Neural progenitor cell (in vitro differentiated cells): Measurements from ENCODE around the gene STRN3. TPM values are rescaled to one million over a fixed set of nuclear protein-coding genes. Genes with fewer than 3 reads are reported as not detected.

Experiments
- DNase-seq: peaks from one replicate; pipeline ENCODE4 v3.0.0-alpha.2; 2016; ENCODE audit warnings: low spot score
- H2AFZ ChIP-seq: fragments of 200-600 bp; sonication (generic); replicated peaks from 2 replicates; pipeline ENCODE4 v1.6.1; 2016; ENCODE audit warnings: antibody characterized with exemption
- H3F3A ChIP-seq: fragments of 200-600 bp; sonication (generic); 2 replicates; pipeline ENCODE4 v1.6.1; 2016; ENCODE audit warnings: antibody characterized with exemption, low read depth
- H3K27ac ChIP-seq: fragments of 200-600 bp; sonication (generic); 2 replicates; pipeline ENCODE4 v1.5.1; 2016; ENCODE audit warnings: mild to moderate bottlenecking
- H3K27me3 ChIP-seq: fragments of 200-600 bp; sonication (generic); 2 replicates; pipeline ENCODE4 v1.6.1; 2016; ENCODE audit warnings: mild to moderate bottlenecking, moderate library complexity
- H3K36me3 ChIP-seq: fragments of 200-600 bp; sonication (generic); 2 replicates; pipeline ENCODE4 v1.5.1; 2016
- H3K4me1 ChIP-seq: fragments of 200-600 bp; sonication (generic); 2 replicates; pipeline ENCODE4 v1.6.1; 2016; ENCODE audit warnings: mixed run types
- H3K4me2 ChIP-seq: fragments of 200-600 bp; sonication (generic); 2 replicates; pipeline ENCODE4 v1.6.1; 2016
- H3K4me3 ChIP-seq: fragments of 200-600 bp; sonication (generic); 2 replicates; pipeline ENCODE4 v1.5.1; 2016
- H3K79me2 ChIP-seq: fragments of 200-600 bp; sonication (generic); 2 replicates; pipeline ENCODE4 v1.6.1; 2016; ENCODE audit warnings: low read depth
- H3K9ac ChIP-seq: fragments of 200-600 bp; sonication (generic); 2 replicates; pipeline ENCODE4 v1.6.1; 2016
- H3K9me3 ChIP-seq: fragments of 200-600 bp; sonication (generic); 2 replicates; pipeline ENCODE4 v1.5.1; 2016; ENCODE audit warnings: low read depth
- H4K20me1 ChIP-seq: fragments of 200-600 bp; sonication (generic); 2 replicates; pipeline ENCODE4 v1.6.1; 2016; ENCODE audit warnings: low read depth
- H3K27ac Mint-ChIP-seq: 3 replicates; pipeline ENCODE4 v1.8.0; 2021; ENCODE audit warnings: mixed read lengths
- H3K27me3 Mint-ChIP-seq: 2 replicates; pipeline ENCODE4 v1.8.0; 2022; ENCODE audit warnings: low read depth, mild to moderate bottlenecking, inconsistent platforms, moderate library complexity, mixed read lengths; ENCODE audit not compliant: insufficient read depth
- H3K36me3 Mint-ChIP-seq: 3 replicates; pipeline ENCODE4 v1.8.0; 2021; ENCODE audit warnings: mixed read lengths
- H3K4me1 Mint-ChIP-seq: 3 replicates; pipeline ENCODE4 v1.8.0; 2021; ENCODE audit warnings: mixed read lengths
- H3K4me3 Mint-ChIP-seq: 3 replicates; pipeline ENCODE4 v1.8.0; 2021; ENCODE audit warnings: mild to moderate bottlenecking, moderate library complexity, mixed read lengths
- H3K9me3 Mint-ChIP-seq: 3 replicates; pipeline ENCODE4 v1.8.0; 2020; ENCODE audit warnings: mixed read lengths
- CTCF ChIP-seq: fragments of 200-600 bp; sonication (generic); IDR thresholded peaks from 2 replicates; pipeline ENCODE4 v1.5.1; 2017; ENCODE audit warnings: antibody characterized with exemption, mild to moderate bottlenecking
- EZH2 ChIP-seq: fragments of 200-600 bp; sonication (generic); IDR thresholded peaks from 2 replicates; pipeline ENCODE4 v1.6.1; 2017; ENCODE audit warnings: antibody characterized with exemption, mild to moderate bottlenecking, moderate library complexity
- EZH2phosphoT487 ChIP-seq: fragments of 200-600 bp; sonication (generic); IDR thresholded peaks from 2 replicates; pipeline ENCODE4 v1.6.1; 2017; ENCODE audit warnings: antibody characterized with exemption
- total RNA-seq: library from RNA; depleted of rRNA; stranded (reverse); fragments of >200 nt; gene quantifications from 2 replicates; pipeline ENCODE4 v1.2.3, GENCODE V29; 2015; ENCODE audit warnings: low replicate concordance

Gene STRN3
- total RNA-seq, 1 donor from 2014 or later: 104 TPM

GRCh38 chr14:30996892-30997659 lies 29.1 kb downstream of the STRN3 start:
- peaks cover 46% of the 10 kb centered on the region for H3K9me3 Mint-ChIP-seq
- Histone ChIP-seq H3K36me3 (peaks cover 11% of the 10 kb centered on the region), H3K4me3 (no peak overlapping the region), H3K9me3 (peaks cover 20% of the 10 kb centered on the region), H3K79me2 (peaks cover 100% of the 10 kb centered on the region), H3K27ac (peak overlapping the region; percentile 5), H4K20me1 (peaks cover 78% of the 10 kb centered on the region), H2AFZ (no peak overlapping the region), H3F3A (peaks cover 42% of the 10 kb centered on the region), H3K4me2 (peak overlapping the region; percentile 31), H3K27me3 (no peaks in the 10 kb centered on the region), H3K4me1 (peaks cover 37% of the 10 kb centered on the region), H3K9ac (no peak overlapping the region)
- H3K36me3 Mint-ChIP-seq: peaks cover 52% of the 10 kb centered on the region
- DNase-seq: peak; percentile 42
- peak overlapping the region; percentile 11 for H3K4me3 Mint-ChIP-seq
- peak; percentile 77 for TF ChIP-seq EZH2phosphoT487
- TF ChIP-seq CTCF: no peak
- peak overlapping the region; percentile 22 for H3K27ac Mint-ChIP-seq
- peaks cover 23% of the 10 kb centered on the region for H3K4me1 Mint-ChIP-seq
- H3K27me3 Mint-ChIP-seq: peaks cover 2% of the 10 kb centered on the region

- peaks cover 42% of the 10 kb centered on the region for H3F3A ChIP-seq
- no peak overlapping the region for H3K9ac ChIP-seq
- Mint-ChIP-seq H3K4me1 (peaks cover 23% of the 10 kb centered on the region), H3K27ac (no peak overlapping the region), H3K4me3 (peak overlapping the region; percentile 4), H3K36me3 (peaks cover 42% of the 10 kb centered on the region), H3K27me3 (no peaks in the 10 kb centered on the region), H3K9me3 (peaks cover 35% of the 10 kb centered on the region)
- H3K27ac ChIP-seq: no peak overlapping the region
- peaks cover 11% of the 10 kb centered on the region for H3K36me3 ChIP-seq
- H3K4me3 ChIP-seq: no peak overlapping the region
- H3K79me2 ChIP-seq: peaks cover 100% of the 10 kb centered on the region
- H3K4me1 ChIP-seq: peaks cover 31% of the 10 kb centered on the region
- no peak overlapping the region for H2AFZ ChIP-seq
- H3K27me3 ChIP-seq: no peaks in the 10 kb centered on the region
- no peak for DNase-seq
- H3K4me2 ChIP-seq: peak overlapping the region; percentile 14
- H4K20me1 ChIP-seq: peaks cover 80% of the 10 kb centered on the region
- TF ChIP-seq EZH2phosphoT487: no peak
- no peak for TF ChIP-seq EZH2
- TF ChIP-seq CTCF: no peak
- peaks cover 20% of the 10 kb centered on the region for H3K9me3 ChIP-seq
Measured at GRCh38 chr14:30995689-30996088, 30.5 kb downstream of the STRN3 start.

GRCh38 chr14:30994681-30995620 lies 31.2 kb downstream of the STRN3 start:
- no peak overlapping the region for H3K4me3 Mint-ChIP-seq
- Histone ChIP-seq H3K4me3 (no peak overlapping the region), H3K27me3 (no peaks in the 10 kb centered on the region), H3K27ac (no peak overlapping the region), H4K20me1 (peaks cover 84% of the 10 kb centered on the region), H2AFZ (no peak overlapping the region), H3K9me3 (peaks cover 18% of the 10 kb centered on the region), H3K79me2 (peaks cover 100% of the 10 kb centered on the region), H3K4me1 (peaks cover 26% of the 10 kb centered on the region), H3K9ac (no peak overlapping the region), H3F3A (peaks cover 42% of the 10 kb centered on the region), H3K36me3 (peaks cover 10% of the 10 kb centered on the region), H3K4me2 (no peak overlapping the region)
- H3K9me3 Mint-ChIP-seq: peaks cover 29% of the 10 kb centered on the region
- H3K27ac Mint-ChIP-seq: no peak overlapping the region
- peaks cover 36% of the 10 kb centered on the region for H3K36me3 Mint-ChIP-seq
- H3K27me3 Mint-ChIP-seq: no peaks in the 10 kb centered on the region
- no peak for DNase-seq
- H3K4me1 Mint-ChIP-seq: peaks cover 23% of the 10 kb centered on the region
- TF ChIP-seq EZH2 (no peak), CTCF (no peak), EZH2phosphoT487 (no peak)
